A673 (cell line): Measurements from ENCODE around the gene SETD1A.

Experiments used
- EZH2 ChIP-seq: fragments of 200-600 bp; sonication (generic); IDR thresholded peaks from 2 replicates; pipeline ENCODE4 v1.6.1; 2017; ENCODE audit warnings: borderline replicate concordance, low read depth, mild to moderate bottlenecking, mixed read lengths, antibody characterized with exemption, low read length; ENCODE audit not compliant: poor library complexity, severe bottlenecking
- TF ChIP-seq, protein P1 (sequence below): fragments of 300-800, 200-600 bp; sonication (generic); conservative IDR thresholded peaks from 2 replicates; pipeline ENCODE4 v1.5.1; 2017; ENCODE audit warnings: low read depth, mild to moderate bottlenecking, antibody characterized with exemption, low read length, moderate library complexity, mixed read lengths

DNA sequence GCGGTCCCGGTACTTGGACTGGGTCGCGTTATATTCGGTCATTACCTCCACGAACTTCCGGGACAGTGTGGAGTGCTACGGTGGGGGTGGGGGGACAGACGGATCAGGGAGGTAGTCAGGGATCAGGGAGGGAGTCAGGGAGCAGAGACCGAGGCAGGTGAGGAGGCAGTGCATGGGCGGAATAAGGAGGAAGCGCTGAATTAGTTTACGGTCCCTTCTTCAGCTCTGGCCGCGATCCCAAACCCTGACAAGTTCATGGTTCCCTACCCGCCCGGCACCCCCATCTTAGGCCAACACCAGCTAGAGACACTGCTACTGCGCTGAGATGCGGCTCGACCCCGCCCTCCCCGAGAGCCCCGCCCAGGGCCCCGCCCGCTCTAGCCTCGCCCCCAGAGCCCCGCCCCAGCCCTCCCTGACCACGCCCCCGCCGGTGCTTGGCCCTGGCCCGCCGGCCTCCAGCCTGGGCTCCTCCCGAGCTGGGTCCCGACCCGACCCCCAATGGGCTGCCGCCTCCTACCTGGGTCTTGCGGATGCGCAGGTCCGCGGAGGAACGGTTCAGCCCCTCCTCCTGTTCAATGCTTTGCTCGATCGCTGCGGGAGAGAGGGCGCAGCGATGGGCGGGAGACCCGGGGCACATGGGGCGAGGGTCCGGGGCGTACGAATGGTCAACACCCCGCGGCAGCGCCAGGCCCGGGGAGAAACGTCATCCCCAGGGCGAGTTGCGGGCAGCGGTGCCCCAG, 39.6 kb downstream of the SETD1A start:
- TF ChIP-seq, protein P1, sequence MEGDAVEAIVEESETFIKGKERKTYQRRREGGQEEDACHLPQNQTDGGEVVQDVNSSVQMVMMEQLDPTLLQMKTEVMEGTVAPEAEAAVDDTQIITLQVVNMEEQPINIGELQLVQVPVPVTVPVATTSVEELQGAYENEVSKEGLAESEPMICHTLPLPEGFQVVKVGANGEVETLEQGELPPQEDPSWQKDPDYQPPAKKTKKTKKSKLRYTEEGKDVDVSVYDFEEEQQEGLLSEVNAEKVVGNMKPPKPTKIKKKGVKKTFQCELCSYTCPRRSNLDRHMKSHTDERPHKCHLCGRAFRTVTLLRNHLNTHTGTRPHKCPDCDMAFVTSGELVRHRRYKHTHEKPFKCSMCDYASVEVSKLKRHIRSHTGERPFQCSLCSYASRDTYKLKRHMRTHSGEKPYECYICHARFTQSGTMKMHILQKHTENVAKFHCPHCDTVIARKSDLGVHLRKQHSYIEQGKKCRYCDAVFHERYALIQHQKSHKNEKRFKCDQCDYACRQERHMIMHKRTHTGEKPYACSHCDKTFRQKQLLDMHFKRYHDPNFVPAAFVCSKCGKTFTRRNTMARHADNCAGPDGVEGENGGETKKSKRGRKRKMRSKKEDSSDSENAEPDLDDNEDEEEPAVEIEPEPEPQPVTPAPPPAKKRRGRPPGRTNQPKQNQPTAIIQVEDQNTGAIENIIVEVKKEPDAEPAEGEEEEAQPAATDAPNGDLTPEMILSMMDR = no peak
- TF ChIP-seq EZH2 = no peak
